Lung (tissue), 12 donors: ENCODE measurements around the gene CELF1. TPM values are rescaled to one million over a fixed set of nuclear protein-coding genes. Genes with fewer than 3 reads are reported as not detected.
A peak's percentile ranks its signal among the peaks of the same experiment; 100 is the strongest.

ENCODE experiments used
- ATAC-seq: fragments of 200-7000 bp; cut with Tn5 transposase; one replicate; pipeline ENCODE4 v1.9.1; 2020; ENCODE audit warnings: moderate number of reproducible peaks; ENCODE audit not compliant: insufficient read depth, low FRiP score
- DNase-seq, 3 donors: peaks; one replicate each; pipeline ENCODE4 v3.0.0-alpha.2; 2013 to 2017
- H3K27ac ChIP-seq, 2 donors: one replicate each; pipeline ENCODE4 v1.5.1; 2013; ENCODE audit warnings: mild to moderate bottlenecking in 2 of 2, moderate library complexity in 2 of 2, control low read depth in 1 of 2, inconsistent platforms in 1 of 2, low read depth in 1 of 2, low read length in 1 of 2
- H3K27me3 ChIP-seq, 3 donors: one replicate each; pipeline ENCODE4 v1.5.1; 2013; ENCODE audit warnings: low read length in 2 of 3; ENCODE audit not compliant: control insufficient read depth in 3 of 3, insufficient read depth in 3 of 3
- H3K36me3 ChIP-seq, 4 donors: one replicate each; pipeline ENCODE4 v1.5.1; 2013; ENCODE audit warnings: low read length in 4 of 4, mild to moderate bottlenecking in 1 of 4, moderate library complexity in 1 of 4; ENCODE audit not compliant: control insufficient read depth in 4 of 4, insufficient read depth in 4 of 4
- H3K4me1 ChIP-seq, 5 donors: one replicate each; pipeline ENCODE4 v1.5.1; 2013; ENCODE audit warnings: low read length in 5 of 5, mild to moderate bottlenecking in 2 of 5, moderate library complexity in 1 of 5; ENCODE audit not compliant: control insufficient read depth in 5 of 5, insufficient read depth in 5 of 5
- H3K4me3 ChIP-seq: one replicate; pipeline ENCODE4 v1.5.1; 2013; ENCODE audit warnings: mild to moderate bottlenecking, control low read depth, moderate library complexity
- H3K9ac ChIP-seq, 2 donors: one replicate each; pipeline ENCODE4 v1.5.1; 2013; ENCODE audit warnings: low read length in 2 of 2, control low read depth in 1 of 2; ENCODE audit not compliant: insufficient read depth in 1 of 2
- H3K9me3 ChIP-seq, 4 donors: one replicate each; pipeline ENCODE4 v1.5.1; 2013; ENCODE audit warnings: low read length in 3 of 4, mild to moderate bottlenecking in 1 of 4, moderate library complexity in 1 of 4; ENCODE audit not compliant: control insufficient read depth in 4 of 4, insufficient read depth in 3 of 4
- WGBS, 2 donors: extraction: QIAGEN DNeasy Blood & Tissue Kit; methylation state at CpG; one replicate each; pipeline ENCODE4 v1.1.7; 2013; 5-methylcytosine and 5-hydroxymethylcytosine counted together
- polyA plus RNA-seq, 2 donors: library from polyadenylated mRNA; stranded (reverse); fragments of 200-250 nt; gene quantifications; one replicate each; pipeline ENCODE4 v1.2.1, GENCODE V29; 2013
- total RNA-seq, 2 donors: library from RNA; depleted of rRNA in 1 of 2; stranded (reverse); fragments of >200 nt in 1 of 2; gene quantifications; one replicate each; pipeline ENCODE4 v1.2.1, GENCODE V29; 2014 to 2021
- TF ChIP-seq, protein P1 (sequence below): IDR thresholded peaks from 2 replicates; pipeline ENCODE4 v1.5.1; 2012; ENCODE audit warnings: mild to moderate bottlenecking; ENCODE audit errors: control extremely low read depth, extremely low read depth
- donor health status: control.
- donor health status: control.
- donor health status: Bipolar disorder and iron deficiency.
- donor health status: healthy.
- donor health status: DM: yes; HTN: yes; CAD: no.

Gene CELF1
- total and polyA plus RNA-seq, 4 donors = 32.2 to 184 (median 63.8) TPM

DNA sequence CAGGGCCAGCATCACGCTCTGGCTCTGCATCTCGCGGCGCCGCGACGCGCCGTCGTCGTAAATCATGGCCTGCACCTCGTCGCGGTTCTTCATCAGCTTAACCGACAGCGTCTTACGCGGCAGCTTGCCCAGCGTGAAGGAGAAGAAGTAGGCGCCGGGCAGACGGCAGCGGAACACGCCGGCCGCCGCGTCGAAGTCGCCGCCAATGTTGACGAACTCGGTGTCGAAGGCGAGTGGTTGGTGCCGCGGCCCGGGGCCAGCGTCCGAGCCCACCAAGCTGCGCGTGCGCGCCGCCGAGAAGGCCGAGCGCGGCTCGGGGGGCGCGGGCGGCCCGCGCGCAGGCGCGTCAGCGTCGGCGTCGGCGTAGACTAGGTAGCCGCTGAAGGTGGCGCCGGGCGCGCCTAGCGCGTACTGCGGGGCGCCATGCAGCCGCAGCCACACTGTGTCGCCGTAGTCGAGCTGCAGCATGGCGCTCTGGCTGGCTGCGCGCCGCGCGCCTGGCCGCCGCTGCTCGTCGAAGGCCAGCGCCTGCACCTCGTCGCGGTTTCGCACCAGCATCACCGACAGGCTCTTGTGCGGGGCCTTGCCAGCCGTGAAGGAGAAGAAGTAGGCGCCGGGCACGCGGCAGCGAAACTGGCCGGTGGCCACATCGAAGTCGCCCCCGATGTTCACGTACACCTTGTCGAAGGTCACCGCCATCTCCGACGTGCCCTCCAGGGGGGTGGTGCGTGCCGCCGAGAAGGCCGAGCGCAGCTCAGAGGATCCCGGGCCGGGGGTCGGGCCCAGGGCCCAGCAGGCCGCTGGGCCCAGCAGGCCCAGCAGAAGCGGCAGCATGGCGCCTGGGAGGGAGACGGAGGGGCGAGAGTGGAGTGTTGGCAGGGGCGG is 37.3 kb upstream of the CELF1 start:
- no peak overlapping the region for H3K27ac ChIP-seq
- H3K4me1 ChIP-seq = peaks cover 0 to 31% (median 5%) of the 10 kb centered on the region in 5 donors
- H3K9ac ChIP-seq = no peak overlapping the region
- peak overlapping the region; percentile 15 for H3K4me3 ChIP-seq
- peaks cover under 1 to 3% (median 1%) of the 10 kb centered on the region in 4 donors for H3K36me3 ChIP-seq
- WGBS, 2 donors = 54 to 77% methylated on average over 111 to 122 of the region's 122 CpGs
- DNase-seq (peak; percentile 62 to 77 (median 63)), ATAC-seq (no peak)
- peaks cover 0 to 20% (median 12%) of the 10 kb centered on the region in 3 donors for H3K27me3 ChIP-seq
- TF ChIP-seq, protein P1, sequence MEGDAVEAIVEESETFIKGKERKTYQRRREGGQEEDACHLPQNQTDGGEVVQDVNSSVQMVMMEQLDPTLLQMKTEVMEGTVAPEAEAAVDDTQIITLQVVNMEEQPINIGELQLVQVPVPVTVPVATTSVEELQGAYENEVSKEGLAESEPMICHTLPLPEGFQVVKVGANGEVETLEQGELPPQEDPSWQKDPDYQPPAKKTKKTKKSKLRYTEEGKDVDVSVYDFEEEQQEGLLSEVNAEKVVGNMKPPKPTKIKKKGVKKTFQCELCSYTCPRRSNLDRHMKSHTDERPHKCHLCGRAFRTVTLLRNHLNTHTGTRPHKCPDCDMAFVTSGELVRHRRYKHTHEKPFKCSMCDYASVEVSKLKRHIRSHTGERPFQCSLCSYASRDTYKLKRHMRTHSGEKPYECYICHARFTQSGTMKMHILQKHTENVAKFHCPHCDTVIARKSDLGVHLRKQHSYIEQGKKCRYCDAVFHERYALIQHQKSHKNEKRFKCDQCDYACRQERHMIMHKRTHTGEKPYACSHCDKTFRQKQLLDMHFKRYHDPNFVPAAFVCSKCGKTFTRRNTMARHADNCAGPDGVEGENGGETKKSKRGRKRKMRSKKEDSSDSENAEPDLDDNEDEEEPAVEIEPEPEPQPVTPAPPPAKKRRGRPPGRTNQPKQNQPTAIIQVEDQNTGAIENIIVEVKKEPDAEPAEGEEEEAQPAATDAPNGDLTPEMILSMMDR = no peak
- H3K9me3 ChIP-seq = peaks cover 0 to 4% (median 0%) of the 10 kb centered on the region in 4 donors

DNA sequence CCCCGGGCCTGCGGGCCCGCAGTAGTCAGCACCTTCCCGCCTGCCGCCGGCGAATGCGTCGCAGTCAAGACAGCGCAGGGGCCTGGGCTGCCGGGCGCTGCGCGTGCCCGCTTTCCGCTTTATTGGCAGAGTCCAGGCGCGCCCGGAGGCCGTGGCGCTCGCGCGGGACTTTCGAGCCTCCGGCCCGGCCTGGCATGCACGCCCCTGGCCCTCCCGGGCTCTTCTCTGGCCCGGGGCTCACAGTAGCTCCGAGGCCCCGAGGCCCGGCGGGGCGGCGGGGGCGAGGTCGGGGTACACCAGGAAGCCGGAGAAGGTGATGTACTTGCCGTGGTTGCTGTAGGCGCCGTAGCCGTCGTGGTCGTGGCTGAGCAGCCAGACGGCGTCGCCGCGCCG is 36.6 kb upstream of the CELF1 start:
- H3K9ac ChIP-seq = no peak overlapping the region
- peaks cover 0 to 4% (median 0%) of the 10 kb centered on the region in 4 donors for H3K9me3 ChIP-seq
- ATAC-seq (no peak), DNase-seq (peak; percentile 40 to 67 (median 65))
- H3K4me1 ChIP-seq = peaks cover 0 to 30% (median 4%) of the 10 kb centered on the region in 5 donors
- no peak overlapping the region for H3K27ac ChIP-seq
- TF ChIP-seq, protein P1 = no peak
- peaks cover 0 to 17% (median 12%) of the 10 kb centered on the region in 3 donors for H3K27me3 ChIP-seq
- 51 to 80% methylated on average over 51 of the region's 51 CpGs for WGBS, 2 donors
- H3K36me3 ChIP-seq = peaks cover 3 to 5% (median 3%) of the 10 kb centered on the region in 4 donors
- H3K4me3 ChIP-seq = no peak overlapping the region

DNA sequence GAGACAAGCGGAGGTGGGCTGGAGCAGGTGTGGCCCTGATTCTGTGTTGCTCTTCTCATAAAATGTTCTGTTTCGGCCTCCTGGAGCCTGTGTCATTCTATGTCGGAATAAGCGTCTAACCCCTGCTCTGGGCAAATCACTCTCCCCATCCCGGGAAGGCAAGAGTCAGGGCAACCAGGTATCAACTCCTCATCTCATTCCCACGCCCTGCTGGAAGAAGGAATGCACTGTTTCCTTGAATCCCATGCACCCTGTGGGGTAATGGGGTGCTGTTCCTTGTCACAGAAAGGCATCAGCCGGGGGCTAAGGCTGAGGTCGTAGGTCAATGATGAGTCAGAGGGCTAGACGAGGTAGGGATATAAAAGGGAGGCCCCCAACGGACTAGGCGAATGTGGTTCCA is 36.2 kb upstream of the CELF1 start:
- H3K4me3 ChIP-seq = no peak overlapping the region
- no peak overlapping the region for H3K9ac ChIP-seq
- DNase-seq (no peak), ATAC-seq (no peak)
- H3K27ac ChIP-seq = no peak overlapping the region
- 83 to 87% methylated on average over 11 of the region's 11 CpGs for WGBS, 2 donors
- TF ChIP-seq, protein P1 = no peak
- peaks cover 0 to 26% (median 0%) of the 10 kb centered on the region in 5 donors for H3K4me1 ChIP-seq
- H3K9me3 ChIP-seq = peaks cover 0 to 4% (median 0%) of the 10 kb centered on the region in 4 donors
- H3K36me3 ChIP-seq = peaks cover 3 to 8% (median 5%) of the 10 kb centered on the region in 4 donors
- H3K27me3 ChIP-seq = peaks cover 0 to 13% (median 12%) of the 10 kb centered on the region in 3 donors
